ENCODE data around the gene SNX7. TPM values are rescaled to one million over a fixed set of nuclear protein-coding genes. Genes with fewer than 3 reads are reported as not detected.

SNX7 gene
- total and polyA plus RNA-seq, 7 donors = 1.6 to 4.1 (median 1.8) TPM

GRCh38 chr1:98675282-98675681, 13.8 kb downstream of the SNX7 start:
- Histone ChIP-seq H3K4me1 (no peaks in the 10 kb centered on the region), H3K36me3 (ENCODE audit: insufficient read depth in 1 of 2, low read depth in 1 of 2) (no peaks in the 10 kb centered on the region), H3K27ac (no peak overlapping the region), H3K9me3 (no peaks in the 10 kb centered on the region), H3K4me3 (no peak overlapping the region), H3K27me3 (ENCODE audit: insufficient read depth in 3 of 3, low read length in 2 of 3) (no peaks in the 10 kb centered on the region)
- no peak for ATAC-seq
- TF ChIP-seq, protein P1, sequence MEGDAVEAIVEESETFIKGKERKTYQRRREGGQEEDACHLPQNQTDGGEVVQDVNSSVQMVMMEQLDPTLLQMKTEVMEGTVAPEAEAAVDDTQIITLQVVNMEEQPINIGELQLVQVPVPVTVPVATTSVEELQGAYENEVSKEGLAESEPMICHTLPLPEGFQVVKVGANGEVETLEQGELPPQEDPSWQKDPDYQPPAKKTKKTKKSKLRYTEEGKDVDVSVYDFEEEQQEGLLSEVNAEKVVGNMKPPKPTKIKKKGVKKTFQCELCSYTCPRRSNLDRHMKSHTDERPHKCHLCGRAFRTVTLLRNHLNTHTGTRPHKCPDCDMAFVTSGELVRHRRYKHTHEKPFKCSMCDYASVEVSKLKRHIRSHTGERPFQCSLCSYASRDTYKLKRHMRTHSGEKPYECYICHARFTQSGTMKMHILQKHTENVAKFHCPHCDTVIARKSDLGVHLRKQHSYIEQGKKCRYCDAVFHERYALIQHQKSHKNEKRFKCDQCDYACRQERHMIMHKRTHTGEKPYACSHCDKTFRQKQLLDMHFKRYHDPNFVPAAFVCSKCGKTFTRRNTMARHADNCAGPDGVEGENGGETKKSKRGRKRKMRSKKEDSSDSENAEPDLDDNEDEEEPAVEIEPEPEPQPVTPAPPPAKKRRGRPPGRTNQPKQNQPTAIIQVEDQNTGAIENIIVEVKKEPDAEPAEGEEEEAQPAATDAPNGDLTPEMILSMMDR (IDR thresholded peaks at IDR 0.05) = no peak
- no peak for DNase-seq
- intact Hi-C loops (cut with DNase I) = no loop called here
- 51 to 69% (median 68%) methylated on average over 5 of the region's 5 CpGs for WGBS, 3 donors

DNA sequence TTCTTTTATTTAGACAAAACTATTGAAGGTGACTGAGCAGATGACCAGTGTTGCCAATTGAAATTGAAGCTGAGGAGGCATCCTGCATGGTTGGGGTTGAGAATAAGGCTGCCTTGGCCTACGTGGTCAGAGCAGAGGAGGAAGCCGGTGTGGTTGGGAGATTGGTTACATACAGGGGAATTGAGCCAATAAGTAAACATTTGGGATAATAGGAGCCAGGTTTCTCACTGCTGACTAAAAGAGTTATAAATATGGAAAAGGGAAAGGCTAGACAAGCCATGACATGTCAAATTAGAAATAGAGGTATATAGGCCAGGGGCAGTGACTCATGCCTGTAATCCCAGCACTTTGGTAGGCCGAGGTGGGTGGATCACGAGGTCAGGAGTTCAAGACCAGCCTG, 15.8 kb downstream of the SNX7 start:
- ATAC-seq (no peak), DNase-seq (no peak)
- Histone ChIP-seq H3K27ac (no peak overlapping the region), H3K4me1 (no peaks in the 10 kb centered on the region), H3K9me3 (no peaks in the 10 kb centered on the region), H3K36me3 (ENCODE audit: insufficient read depth in 1 of 2, low read depth in 1 of 2) (no peaks in the 10 kb centered on the region), H3K4me3 (no peak overlapping the region), H3K27me3 (ENCODE audit: insufficient read depth in 3 of 3, low read length in 2 of 3) (no peaks in the 10 kb centered on the region)
- WGBS, 3 donors = 56 to 74% (median 62%) methylated on average over 4 of the region's 4 CpGs
- intact Hi-C loops (cut with DNase I) = no loop called here
- TF ChIP-seq, protein P1 (IDR thresholded peaks at IDR 0.05) = no peak

GRCh38 chr1:98681812-98682211, 20.3 kb downstream of the SNX7 start:
- WGBS, 3 donors = 96 to 98% (median 96%) methylated on average over 3 of the region's 3 CpGs

DNA sequence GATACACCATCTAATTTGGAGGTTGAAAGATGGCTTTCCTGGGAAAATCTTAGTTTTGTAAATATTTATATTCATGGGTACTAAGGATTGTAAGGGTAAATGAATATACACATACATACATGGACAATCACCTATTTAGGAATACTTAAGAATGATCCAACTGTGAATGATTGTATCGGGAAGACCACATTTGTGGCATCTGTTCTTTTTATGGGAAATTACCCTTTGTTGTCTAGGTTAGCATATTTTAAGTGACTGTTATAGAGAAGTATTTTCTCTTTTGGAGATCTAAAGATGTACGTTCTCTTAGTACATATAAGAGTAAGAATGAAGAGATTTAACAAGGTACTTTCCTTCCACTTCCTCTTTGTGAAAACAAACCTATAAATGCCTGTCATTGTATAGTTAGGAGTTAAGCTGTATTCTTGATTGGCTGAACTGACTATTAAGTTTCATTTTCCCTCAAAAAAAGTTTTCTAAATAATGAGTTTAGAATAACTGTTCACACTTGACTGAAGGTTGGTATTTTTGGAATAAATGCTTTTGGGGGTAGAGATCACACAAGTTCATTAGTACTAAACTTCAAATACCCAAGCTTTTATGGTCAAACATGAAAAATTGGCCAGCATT, 26.7 kb downstream of the SNX7 start:
- Histone ChIP-seq H3K4me1 (no peaks in the 10 kb centered on the region), H3K9me3 (no peaks in the 10 kb centered on the region), H3K27me3 (ENCODE audit: insufficient read depth in 3 of 3, low read length in 2 of 3) (no peaks in the 10 kb centered on the region), H3K4me3 (no peak overlapping the region), H3K27ac (no peak overlapping the region), H3K36me3 (ENCODE audit: insufficient read depth in 1 of 2, low read depth in 1 of 2) (peaks cover 0 to 5% of the 10 kb centered on the region in 2 donors)
- intact Hi-C loops (cut with DNase I) = no loop called here
- 86 to 99% (median 94%) methylated on average over 2 of the region's 2 CpGs for WGBS, 3 donors
- TF ChIP-seq, protein P1 (IDR thresholded peaks at IDR 0.05) = no peak
- ATAC-seq (no peak), DNase-seq (no peak)

More at GRCh38 chr1:98681812-98682211, 20.3 kb downstream of the SNX7 start:
- H3K4me1 ChIP-seq = no peaks in the 10 kb centered on the region
- DNase-seq = no peak
- peaks cover 0 to 5% of the 10 kb centered on the region in 2 donors for H3K36me3 ChIP-seq (ENCODE audit: insufficient read depth in 1 of 2, low read depth in 1 of 2)
- no peaks in the 10 kb centered on the region for H3K27me3 ChIP-seq (ENCODE audit: insufficient read depth in 3 of 3, low read length in 2 of 3)
- H3K4me3 ChIP-seq = no peak overlapping the region
- no peaks in the 10 kb centered on the region for H3K9me3 ChIP-seq
- no peak overlapping the region for H3K27ac ChIP-seq
- intact Hi-C loops (cut with DNase I) = no loop called here
- no peak for ATAC-seq
- TF ChIP-seq, protein P1 (IDR thresholded peaks at IDR 0.05) = no peak

- ATAC-seq (no peak), DNase-seq (no peak)
- no peaks in the 10 kb centered on the region for H3K27me3 ChIP-seq (ENCODE audit: insufficient read depth in 3 of 3, low read length in 2 of 3)
- no peaks in the 10 kb centered on the region for H3K9me3 ChIP-seq
- H3K27ac ChIP-seq = no peak overlapping the region
- TF ChIP-seq, protein P1 (IDR thresholded peaks at IDR 0.05) = no peak
- intact Hi-C loops (cut with DNase I) = no loop called here
- no peak overlapping the region for H3K4me3 ChIP-seq
- no peaks in the 10 kb centered on the region for H3K4me1 ChIP-seq
- peaks cover 0 to 5% of the 10 kb centered on the region in 2 donors for H3K36me3 ChIP-seq (ENCODE audit: insufficient read depth in 1 of 2, low read depth in 1 of 2)
These were observed 29.1 kb downstream of the SNX7 start for GRCh38 chr1:98690576-98690975.

Data from psoas muscle (tissue), 8 donors.